Measurements from ENCODE around the gene LCT.

- TF ChIP-seq CTCF (conservative IDR thresholded peaks at IDR 0.05; ENCODE audit: low read depth in 2 of 2) (no peak), EZH2phosphoT487 (IDR thresholded peaks at IDR 0.05; ENCODE audit: unreplicated experiment) (no peak), CREB1 (CRISPR knock-in tag; IDR thresholded peaks at IDR 0.05; ENCODE audit: low read depth) (no peak)
Measured at GRCh38 chr2:135815269-135815668, 21.7 kb downstream of the LCT start.

Measured in GM23338 (cell line).